HepG2 (cell line): ENCODE measurements around the gene C3orf18. TPM values are rescaled to one million over a fixed set of nuclear protein-coding genes. Genes with fewer than 3 reads are reported as not detected.

Experiments
- ARID2 ChIP-seq: sonication (generic); formaldehyde crosslinking; IDR thresholded peaks from 2 replicates; pipeline ENCODE4 v1.8.1; 2022; ENCODE audit warnings: mild to moderate bottlenecking, missing genetic modification reagents, borderline replicate concordance
- DMTF1 ChIP-seq: sonication (generic); formaldehyde crosslinking; IDR thresholded peaks from 2 replicates; pipeline ENCODE4 v1.4.0; 2020; ENCODE audit warnings: mild to moderate bottlenecking, missing genetic modification reagents
- FOXP1 ChIP-seq, 2 experiments: fragments of 450-650 bp in 1 of 2; IDR thresholded peaks; 2 replicates each; pipeline ENCODE4 v1.6.1; 2017 to 2018; ENCODE audit warnings: antibody characterized with exemption in 1 of 2
- HOMEZ ChIP-seq: IDR thresholded peaks from 2 replicates; pipeline ENCODE4 v1.6.1; 2016; ENCODE audit warnings: low read depth
- MED1 ChIP-seq: sonication (generic); formaldehyde crosslinking; IDR thresholded peaks from 2 replicates; pipeline ENCODE4 v1.4.0; 2020; ENCODE audit warnings: missing genetic modification reagents
- MLXIP ChIP-seq: sonication (generic); formaldehyde crosslinking; IDR thresholded peaks from 2 replicates; pipeline ENCODE4 v1.9.0; 2021; ENCODE audit warnings: missing genetic modification reagents, borderline replicate concordance
- PAF1 ChIP-seq: IDR thresholded peaks from 2 replicates; pipeline ENCODE4 v1.6.1; 2016; ENCODE audit warnings: missing genetic modification reagents, missing compliant biosample characterization
- SATB2 ChIP-seq: sonication (generic); formaldehyde crosslinking; IDR thresholded peaks from 2 replicates; pipeline ENCODE4 v1.5.0; 2020; ENCODE audit warnings: missing genetic modification reagents
- SIX1 ChIP-seq: sonication (generic); formaldehyde crosslinking; IDR thresholded peaks from 2 replicates; pipeline ENCODE4 v1.4.0; 2020; ENCODE audit warnings: missing genetic modification reagents, borderline replicate concordance
- SMYD3 ChIP-seq: sonication (generic); formaldehyde crosslinking; IDR thresholded peaks from 2 replicates; pipeline ENCODE4 v1.8.1; 2023; ENCODE audit warnings: mild to moderate bottlenecking, missing genetic modification reagents
- SP140L ChIP-seq: sonication (generic); formaldehyde crosslinking; IDR thresholded peaks from 2 replicates; pipeline ENCODE4 v1.4.0; 2020; ENCODE audit warnings: missing genetic modification reagents, borderline replicate concordance
- TCF7 ChIP-seq: sonication (generic); IDR thresholded peaks from 2 replicates; pipeline ENCODE4 v1.6.1; 2016; ENCODE audit warnings: antibody characterized with exemption, low read depth
- ZNF460 ChIP-seq: sonication (generic); formaldehyde crosslinking; IDR thresholded peaks from 2 replicates; pipeline ENCODE4 v1.5.1; 2020; ENCODE audit warnings: missing genetic modification reagents, mild to moderate bottlenecking, borderline replicate concordance
- ZNF574 ChIP-seq: sonication (generic); formaldehyde crosslinking; IDR thresholded peaks from 2 replicates; pipeline ENCODE4 v1.4.0; 2020; ENCODE audit warnings: missing genetic modification reagents
- ZNF841 ChIP-seq: sonication (generic); formaldehyde crosslinking; IDR thresholded peaks from 2 replicates; pipeline ENCODE4 v1.8.1; 2023; ENCODE audit warnings: missing genetic modification reagents, borderline replicate concordance
- polyA plus RNA-seq, 8 experiments: library from polyadenylated mRNA; depleted of rRNA in 3 of 8; stranded (reverse) in 7 of 8; unstranded in 1 of 8; fragments of >200 nt; fragmentation: Illumina TruSeq in 4 of 8; extraction: Trizol in 4 of 8; gene quantifications; 2 replicates each; pipeline versions ENCODE4 v1.2.1 to v1.2.3, GENCODE V29; 2011 to 2016; ENCODE audit warnings: low read depth in 4 of 8, missing spikeins in 1 of 8, mixed read lengths in 1 of 8; ENCODE audit not compliant: insufficient read depth in 1 of 8
- total RNA-seq, 5 experiments: library from RNA; depleted of rRNA; stranded (reverse); fragments of >200 nt; fragmentation: Illumina TruSeq; extraction: Trizol; gene quantifications; 2 replicates each; pipeline ENCODE4 v1.2.3, GENCODE V29; 2016; ENCODE audit warnings: low read depth in 1 of 5
- TF ChIP-seq, protein P1 (sequence below): sonication (generic); formaldehyde crosslinking; IDR thresholded peaks from 2 replicates; pipeline ENCODE4 v1.4.0; 2020; ENCODE audit warnings: mild to moderate bottlenecking, missing genetic modification reagents
- TF ChIP-seq, protein P2 (sequence below): sonication (generic); formaldehyde crosslinking; IDR thresholded peaks from 2 replicates; pipeline ENCODE4 v1.4.0; 2020; ENCODE audit warnings: missing genetic modification reagents, mild to moderate bottlenecking, borderline replicate concordance

The C3orf18 gene
- total and polyA plus RNA-seq, 2 of the 13 experiments (the other 11 are each of a cell fraction or from before 2014, with no cell fraction given), result 1.6 to 4.8 TPM

GRCh38 chr3:50611464-50612233, 44.1 kb upstream of the C3orf18 start, which contains the start of gene CISH (continued):
- TF ChIP-seq, protein P1, sequence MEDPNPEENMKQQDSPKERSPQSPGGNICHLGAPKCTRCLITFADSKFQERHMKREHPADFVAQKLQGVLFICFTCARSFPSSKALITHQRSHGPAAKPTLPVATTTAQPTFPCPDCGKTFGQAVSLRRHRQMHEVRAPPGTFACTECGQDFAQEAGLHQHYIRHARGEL (CRISPR knock-in tag), result no peak
- TF ChIP-seq ARID2 (CRISPR knock-in tag), result peak; percentile 26; the same call in 1 of the 2 replicates
- TF ChIP-seq HOMEZ (CRISPR knock-in tag), result no peak
- no peak; the same call in 1 of the 2 replicates for TF ChIP-seq ZNF460
- peak; percentile 66 for TF ChIP-seq MED1
- TF ChIP-seq MLXIP (CRISPR knock-in tag), result no peak
- TF ChIP-seq SIX1 (CRISPR knock-in tag), result 0 out of 2 replicates have a peak, but pooled peaks have one; percentile 43
- TF ChIP-seq SMYD3 (CRISPR knock-in tag), result no peak
- TF ChIP-seq ZNF574, result peak; percentile 72
- TF ChIP-seq ZNF841 (CRISPR knock-in tag), result peak; percentile 76; the same call in 1 of the 2 replicates
- no peak for TF ChIP-seq FOXP1 (IDR thresholded peaks at IDR 0.05)
- TF ChIP-seq FOXP1 (CRISPR knock-in tag; IDR thresholded peaks at IDR 0.05), result peak; percentile 47; the same call in 1 of the 2 replicates
- no peak for TF ChIP-seq SATB2 (CRISPR knock-in tag)
- TF ChIP-seq TCF7, result peak; percentile 52
- no peak; the same call in 1 of the 2 replicates for TF ChIP-seq SP140L (CRISPR knock-in tag)
- no peak for TF ChIP-seq DMTF1 (CRISPR knock-in tag)
- TF ChIP-seq, protein P2, sequence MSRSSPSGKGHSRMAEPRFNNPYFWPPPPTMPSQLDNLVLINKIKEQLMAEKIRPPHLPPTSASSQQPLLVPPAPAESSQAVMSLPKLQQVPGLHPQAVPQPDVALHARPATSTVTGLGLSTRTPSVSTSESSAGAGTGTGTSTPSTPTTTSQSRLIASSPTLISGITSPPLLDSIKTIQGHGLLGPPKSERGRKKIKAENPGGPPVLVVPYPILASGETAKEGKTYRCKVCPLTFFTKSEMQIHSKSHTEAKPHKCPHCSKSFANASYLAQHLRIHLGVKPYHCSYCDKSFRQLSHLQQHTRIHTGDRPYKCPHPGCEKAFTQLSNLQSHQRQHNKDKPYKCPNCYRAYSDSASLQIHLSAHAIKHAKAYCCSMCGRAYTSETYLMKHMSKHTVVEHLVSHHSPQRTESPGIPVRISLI (CRISPR knock-in tag), result 0 out of 2 replicates have a peak, but pooled peaks have one; percentile 15
- TF ChIP-seq PAF1 (CRISPR knock-in tag), result no peak
